HepG2 (cell line): ENCODE data around the gene ZFYVE27. TPM values are rescaled to one million over a fixed set of nuclear protein-coding genes. Genes with fewer than 3 reads are reported as not detected.

Source experiments
- CENPX ChIP-seq: sonication (generic); formaldehyde crosslinking; IDR thresholded peaks from 2 replicates; pipeline ENCODE4 v1.9.0; 2021; ENCODE audit warnings: mild to moderate bottlenecking, missing genetic modification reagents, moderate library complexity
- DPF2 ChIP-seq: sonication (generic); formaldehyde crosslinking; IDR thresholded peaks from 2 replicates; pipeline ENCODE4 v1.4.0; 2020; ENCODE audit warnings: mild to moderate bottlenecking, low read depth, missing genetic modification reagents, borderline replicate concordance
- ETV5 ChIP-seq: IDR thresholded peaks from 2 replicates; pipeline ENCODE4 v1.6.1; 2018; ENCODE audit warnings: missing biosample characterization, missing genetic modification reagents, inconsistent platforms, borderline replicate concordance
- GABPB1 ChIP-seq: IDR thresholded peaks from 2 replicates; pipeline ENCODE4 v1.6.1; 2016; ENCODE audit warnings: mild to moderate bottlenecking, missing genetic modification reagents, moderate library complexity, missing compliant biosample characterization
- HNF4G ChIP-seq, 2 experiments: sonication (generic) in 1 of 2; formaldehyde crosslinking in 1 of 2; IDR thresholded peaks; 2 replicates each; pipeline versions ENCODE4 v1.4.0 to v1.6.1; 2011 to 2020; ENCODE audit warnings: borderline replicate concordance in 2 of 2, low read depth in 2 of 2, mild to moderate bottlenecking in 2 of 2, low read length in 1 of 2, missing genetic modification reagents in 1 of 2, moderate library complexity in 1 of 2
- HNRNPH1 ChIP-seq: fragments of 200-400 bp; formaldehyde crosslinking; optimal IDR thresholded peaks from 2 replicates; pipeline ENCODE3; 2017; ENCODE audit warnings: mild to moderate bottlenecking, low read depth, low read length
- POGZ ChIP-seq: sonication (generic); formaldehyde crosslinking; IDR thresholded peaks from 2 replicates; pipeline ENCODE4 v1.4.0; 2020; ENCODE audit warnings: mild to moderate bottlenecking, missing genetic modification reagents
- REPIN1 ChIP-seq: sonication (generic); formaldehyde crosslinking; IDR thresholded peaks from 2 replicates; pipeline ENCODE4 v1.8.0; 2022; ENCODE audit warnings: missing genetic modification reagents, low read depth, mild to moderate bottlenecking, borderline replicate concordance
- SAP130 ChIP-seq: IDR thresholded peaks from 2 replicates; pipeline ENCODE4 v1.6.1; 2016; ENCODE audit warnings: low read depth
- SATB2 ChIP-seq: sonication (generic); formaldehyde crosslinking; IDR thresholded peaks from 2 replicates; pipeline ENCODE4 v1.5.0; 2020; ENCODE audit warnings: missing genetic modification reagents
- SCMH1 ChIP-seq: sonication (generic); formaldehyde crosslinking; IDR thresholded peaks from 2 replicates; pipeline ENCODE4 v1.9.0; 2021; ENCODE audit warnings: missing genetic modification reagents, mild to moderate bottlenecking, borderline replicate concordance
- SMAD9 ChIP-seq: sonication (generic); formaldehyde crosslinking; IDR thresholded peaks from 2 replicates; pipeline ENCODE4 v1.5.1; 2020; ENCODE audit warnings: mild to moderate bottlenecking, missing genetic modification reagents
- TBP ChIP-seq: sonication (generic); formaldehyde crosslinking; IDR thresholded peaks from 2 replicates; pipeline ENCODE4 v1.5.0; 2020; ENCODE audit warnings: missing genetic modification reagents
- TFAP4 ChIP-seq: sonication (generic); IDR thresholded peaks from 2 replicates; pipeline ENCODE4 v1.6.1; 2016; ENCODE audit warnings: low read depth, borderline replicate concordance
- XBP1 ChIP-seq: sonication (generic); formaldehyde crosslinking; IDR thresholded peaks from 2 replicates; pipeline ENCODE4 v1.5.0; 2020; ENCODE audit warnings: missing genetic modification reagents
- ZBTB4 ChIP-seq: sonication (generic); formaldehyde crosslinking; IDR thresholded peaks from 2 replicates; pipeline ENCODE4 v1.4.0; 2020; ENCODE audit warnings: missing genetic modification reagents, mild to moderate bottlenecking, borderline replicate concordance
- ZFP41 ChIP-seq: sonication (generic); formaldehyde crosslinking; IDR thresholded peaks from 2 replicates; pipeline ENCODE4 v1.4.0; 2020; ENCODE audit warnings: mild to moderate bottlenecking, missing genetic modification reagents, borderline replicate concordance
- ZNF101 ChIP-seq: sonication (generic); formaldehyde crosslinking; IDR thresholded peaks from 2 replicates; pipeline ENCODE4 v1.4.0; 2020; ENCODE audit warnings: mild to moderate bottlenecking, low read depth, missing genetic modification reagents, borderline replicate concordance
- ZNF224 ChIP-seq: sonication (generic); formaldehyde crosslinking; IDR thresholded peaks from 2 replicates; pipeline ENCODE4 v1.5.0; 2020; ENCODE audit warnings: mild to moderate bottlenecking, missing genetic modification reagents
- ZNF30 ChIP-seq: sonication (generic); formaldehyde crosslinking; IDR thresholded peaks from 2 replicates; pipeline ENCODE4 v1.5.0; 2020; ENCODE audit warnings: mild to moderate bottlenecking, missing genetic modification reagents
- ZNF317 ChIP-seq: sonication (generic); formaldehyde crosslinking; IDR thresholded peaks from 2 replicates; pipeline ENCODE4 v1.5.0; 2020; ENCODE audit warnings: mild to moderate bottlenecking, missing genetic modification reagents
- ZNF704 ChIP-seq: sonication (generic); formaldehyde crosslinking; IDR thresholded peaks from 2 replicates; pipeline ENCODE4 v1.8.1; 2023; ENCODE audit warnings: mild to moderate bottlenecking, inconsistent platforms, moderate library complexity, missing genetic modification reagents, borderline replicate concordance
- ZNF879 ChIP-seq: sonication (generic); formaldehyde crosslinking; IDR thresholded peaks from 2 replicates; pipeline ENCODE4 v1.8.1; 2023; ENCODE audit warnings: missing genetic modification reagents
- polyA plus RNA-seq, 8 experiments: library from polyadenylated mRNA; depleted of rRNA in 3 of 8; stranded (reverse) in 7 of 8; unstranded in 1 of 8; fragments of >200 nt; fragmentation: Illumina TruSeq in 4 of 8; extraction: Trizol in 4 of 8; gene quantifications; 2 replicates each; pipeline versions ENCODE4 v1.2.1 to v1.2.3, GENCODE V29; 2011 to 2016; ENCODE audit warnings: low read depth in 4 of 8, missing spikeins in 1 of 8, mixed read lengths in 1 of 8; ENCODE audit not compliant: insufficient read depth in 1 of 8
- total RNA-seq, 5 experiments: library from RNA; depleted of rRNA; stranded (reverse); fragments of >200 nt; fragmentation: Illumina TruSeq; extraction: Trizol; gene quantifications; 2 replicates each; pipeline ENCODE4 v1.2.3, GENCODE V29; 2016; ENCODE audit warnings: low read depth in 1 of 5

ZFYVE27 gene
- total and polyA plus RNA-seq, 2 of the 13 experiments (the other 11 are each of a cell fraction or from before 2014, with no cell fraction given): 19.7 to 20.5 TPM

GRCh38 chr10:97707134-97707861 is 29.6 kb upstream of the ZFYVE27 start (continued):
- TF ChIP-seq TBP (CRISPR knock-in tag): no peak
- peak; percentile 93 for TF ChIP-seq HNF4G (IDR thresholded peaks at IDR 0.05; ENCODE audit: borderline replicate concordance, low read depth, low read length)
- TF ChIP-seq HNF4G (CRISPR knock-in tag; IDR thresholded peaks at IDR 0.05; ENCODE audit: borderline replicate concordance, low read depth): peak; percentile 92
- peak; percentile 63; the same call in 1 of the 2 replicates for TF ChIP-seq ZNF224 (CRISPR knock-in tag)
- TF ChIP-seq POGZ (CRISPR knock-in tag): peak; percentile 59; the same call in 1 of the 2 replicates
- peak; percentile 77; the same call in 1 of the 2 replicates for TF ChIP-seq REPIN1 (CRISPR knock-in tag)
- peak; percentile 25; the same call in 1 of the 2 replicates for TF ChIP-seq ETV5 (CRISPR knock-in tag)
- no peak; the same call in 1 of the 2 replicates for TF ChIP-seq TFAP4
- no peak for TF ChIP-seq SCMH1
- peak; percentile 72 for TF ChIP-seq SAP130 (CRISPR knock-in tag)
- no peak for TF ChIP-seq HNRNPH1
- no peak for TF ChIP-seq XBP1 (CRISPR knock-in tag)
- no peak for TF ChIP-seq ZFP41 (CRISPR knock-in tag)
- no peak for TF ChIP-seq ZNF101 (CRISPR knock-in tag)
- TF ChIP-seq GABPB1: peak; percentile 18; the same call in 1 of the 2 replicates
- TF ChIP-seq SATB2 (CRISPR knock-in tag): no peak
- TF ChIP-seq ZNF317 (CRISPR knock-in tag): 0 out of 2 replicates have a peak, but pooled peaks have one; percentile 56
- TF ChIP-seq CENPX (CRISPR knock-in tag): no peak
- TF ChIP-seq DPF2 (CRISPR knock-in tag): peak; percentile 66; the same call in 1 of the 2 replicates
- no peak for TF ChIP-seq SMAD9
- no peak for TF ChIP-seq ZNF30 (CRISPR knock-in tag)
- no peak for TF ChIP-seq ZNF879 (CRISPR knock-in tag)
- peak; percentile 49; the same call in 1 of the 2 replicates for TF ChIP-seq ZBTB4 (CRISPR knock-in tag)
- TF ChIP-seq ZNF704: no peak
